H1 (cell line): ENCODE measurements around the gene AMZ1. TPM values are rescaled to one million over a fixed set of nuclear protein-coding genes. Genes with fewer than 3 reads are reported as not detected.

Experiments used
- CTCF ChIA-PET: fragments of 300-600 bp; sonication (Branson Sonifier 250); formaldehyde crosslinking; loops from one replicate; lab custom pipeline; 2021; ENCODE audit not compliant: partially characterized antibody; lab: Charles Lee
- POLR2A ChIA-PET: fragments of 300-600 bp; sonication (Branson Sonifier 250); formaldehyde crosslinking; loops from one replicate; lab custom pipeline; 2021; ENCODE audit warnings: inconsistent platforms; ENCODE audit not compliant: partially characterized antibody; lab: Charles Lee
- DNase-seq, 2 experiments: peaks; one replicate each; pipeline versions ENCODE4 v3.0.0 to v3.0.0-alpha.2; 2010 to 2022; ENCODE audit warnings: low spot score in 2 of 2, low read depth in 1 of 2, mixed read lengths in 1 of 2
- FAIRE-seq: peaks from 2 replicates; lab custom pipeline; 2011; peaks lifted over from hg19 to GRCh38; lab: Jason Lieb, UNC
- H2AFZ ChIP-seq: 2 replicates; pipeline ENCODE4 v1.8.1; 2012; ENCODE audit warnings: low read length, inconsistent platforms
- H2AK5ac ChIP-seq: 2 replicates; pipeline ENCODE4 v1.6.1; 2013; ENCODE audit warnings: low read depth, low read length
- H2BK120ac ChIP-seq: replicated peaks from 2 replicates; pipeline ENCODE3; 2013; ENCODE audit warnings: low read depth, low read length, inconsistent platforms
- H2BK12ac ChIP-seq: 2 replicates; pipeline ENCODE4 v1.6.1; 2013; ENCODE audit warnings: low read depth, low read length
- H2BK15ac ChIP-seq: 2 replicates; pipeline ENCODE4 v1.6.1; 2013; ENCODE audit warnings: low read length
- H2BK20ac ChIP-seq: 2 replicates; pipeline ENCODE4 v1.6.1; 2013; ENCODE audit warnings: low read length
- H2BK5ac ChIP-seq: 2 replicates; pipeline ENCODE4 v1.6.1; 2013; ENCODE audit warnings: low read depth, low read length
- H3K14ac ChIP-seq: 2 replicates; pipeline ENCODE4 v1.6.1; 2013; ENCODE audit warnings: inconsistent platforms; ENCODE audit not compliant: insufficient read length
- H3K18ac ChIP-seq: 2 replicates; pipeline ENCODE4 v1.6.1; 2013; ENCODE audit warnings: low read length; ENCODE audit errors: extremely low read depth
- H3K23ac ChIP-seq: 2 replicates; pipeline ENCODE4 v1.6.1; 2013; ENCODE audit warnings: inconsistent platforms; ENCODE audit not compliant: insufficient read length
- H3K23me2 ChIP-seq: 2 replicates; pipeline ENCODE4 v1.6.1; 2013; ENCODE audit warnings: low read depth, low read length
- H3K27ac ChIP-seq: 2 replicates; pipeline ENCODE4 v1.6.1; 2011; ENCODE audit warnings: low read depth, low read length, inconsistent platforms
- H3K27me3 ChIP-seq, 4 experiments: replicated peaks in 1 of 4; 1 replicate in 1 of 4; 2 replicates in 3 of 4; pipeline versions ENCODE4 v1.6.1 to v1.8.1; 2011 to 2013; ENCODE audit warnings: low read length in 3 of 4, mild to moderate bottlenecking in 3 of 4, inconsistent platforms in 2 of 4, mixed read lengths in 2 of 4, moderate library complexity in 1 of 4; ENCODE audit not compliant: control insufficient read depth in 3 of 4, insufficient read depth in 3 of 4; ENCODE audit errors: extremely low read depth in 1 of 4
- H3K36me3 ChIP-seq, 4 experiments: 2 replicates each; pipeline versions ENCODE4 v1.6.1 to v1.8.1; 2011 to 2013; ENCODE audit warnings: mild to moderate bottlenecking in 4 of 4, low read length in 3 of 4, moderate library complexity in 2 of 4, control low read depth in 1 of 4, inconsistent platforms in 1 of 4; ENCODE audit not compliant: insufficient read depth in 4 of 4, control insufficient read depth in 2 of 4
- H3K4ac ChIP-seq: replicated peaks from 2 replicates; pipeline ENCODE3; 2013; ENCODE audit warnings: low read length, low read depth, mixed read lengths, inconsistent platforms; ENCODE audit not compliant: insufficient read length
- H3K4me1 ChIP-seq, 4 experiments: replicated peaks in 1 of 4; 1 replicate in 1 of 4; 2 replicates in 3 of 4; pipeline versions ENCODE4 v1.6.1 to v1.8.1; 2011 to 2013; ENCODE audit warnings: low read length in 3 of 4, inconsistent platforms in 2 of 4, mixed read lengths in 1 of 4; ENCODE audit not compliant: insufficient read depth in 4 of 4, control insufficient read depth in 3 of 4
- H3K4me2 ChIP-seq, 2 experiments: 2 replicates each; pipeline versions ENCODE4 v1.6.1 to v1.8.1; 2011 to 2013; ENCODE audit warnings: low read depth in 2 of 2, low read length in 2 of 2, control low read depth in 1 of 2, inconsistent platforms in 1 of 2, mild to moderate bottlenecking in 1 of 2; ENCODE audit not compliant: insufficient read depth in 1 of 2
- H3K4me3 ChIP-seq, 4 experiments: fragments of 200-600, 300-600 bp in 1 of 4; sonication (generic), shearing (Covaris generic), sonication (Bioruptor Twin) in 1 of 4; 2 replicates each; pipeline versions ENCODE4 v1.5.1 to v1.8.1; 2011 to 2016; ENCODE audit warnings: low read length in 4 of 4, low read depth in 3 of 4, control low read depth in 2 of 4, inconsistent platforms in 2 of 4, mild to moderate bottlenecking in 2 of 4, mixed read lengths in 1 of 4, moderate library complexity in 1 of 4; ENCODE audit not compliant: insufficient read depth in 2 of 4; ENCODE audit errors: extremely low read depth in 1 of 4
- H3K56ac ChIP-seq: replicated peaks from 2 replicates; pipeline ENCODE3; 2013; ENCODE audit warnings: low read depth, mild to moderate bottlenecking, mixed read lengths, low read length, inconsistent platforms; ENCODE audit not compliant: insufficient read length
- H3K79me1 ChIP-seq: 2 replicates; pipeline ENCODE4 v1.6.1; 2013; ENCODE audit warnings: low read depth, low read length, control low read depth
- H3K79me2 ChIP-seq, 2 experiments: 2 replicates each; pipeline versions ENCODE4 v1.6.1 to v1.8.1; 2012 to 2013; ENCODE audit warnings: low read length in 2 of 2, mild to moderate bottlenecking in 2 of 2, inconsistent platforms in 1 of 2; ENCODE audit not compliant: insufficient read depth in 2 of 2, control insufficient read depth in 1 of 2
- H3K9ac ChIP-seq, 4 experiments: replicated peaks in 1 of 4; 1 replicate in 1 of 4; 2 replicates in 3 of 4; pipeline versions ENCODE4 v1.6.1 to v1.8.1; 2011 to 2013; ENCODE audit warnings: low read depth in 3 of 4, low read length in 3 of 4, control low read depth in 2 of 4, mild to moderate bottlenecking in 2 of 4, moderate library complexity in 2 of 4, inconsistent platforms in 1 of 4; ENCODE audit errors: extremely low read depth in 1 of 4
- H3K9me3 ChIP-seq, 2 experiments: 2 replicates each; pipeline versions ENCODE4 v1.6.1 to v1.8.1; 2012 to 2013; ENCODE audit warnings: mild to moderate bottlenecking in 2 of 2, moderate library complexity in 2 of 2, control low read depth in 1 of 2, inconsistent platforms in 1 of 2, low read depth in 1 of 2, low read length in 1 of 2, mixed read lengths in 1 of 2; ENCODE audit not compliant: insufficient read depth in 2 of 2
- H4K20me1 ChIP-seq, 2 experiments: replicated peaks in 1 of 2; 2 replicates each; pipeline versions ENCODE3 to v1.8.1; 2011 to 2013; ENCODE audit warnings: inconsistent platforms in 2 of 2, low read length in 2 of 2, mild to moderate bottlenecking in 1 of 2; ENCODE audit not compliant: insufficient read depth in 2 of 2, control insufficient read depth in 1 of 2
- H4K5ac ChIP-seq: 2 replicates; pipeline ENCODE4 v1.6.1; 2013; ENCODE audit warnings: low read length, low read depth, mixed read lengths, inconsistent platforms; ENCODE audit not compliant: insufficient read length
- H4K8ac ChIP-seq: 2 replicates; pipeline ENCODE4 v1.8.0; 2013; ENCODE audit warnings: mild to moderate bottlenecking, moderate library complexity, low read length, inconsistent platforms; ENCODE audit not compliant: insufficient read depth; ENCODE audit errors: extremely low read depth
- H4K91ac ChIP-seq: replicated peaks from 2 replicates; pipeline ENCODE3; 2013; ENCODE audit warnings: low read length, mixed read lengths, inconsistent platforms; ENCODE audit not compliant: insufficient read length
- ASH2L ChIP-seq: fragments of 200-600, 300-600 bp; sonication (generic); IDR thresholded peaks from one replicate; pipeline ENCODE4 v1.7.1; 2017; ENCODE audit warnings: low read length
- CREB1 ChIP-seq: IDR thresholded peaks from 2 replicates; pipeline ENCODE4 v1.6.1; 2012; ENCODE audit warnings: inconsistent platforms
- GABPA ChIP-seq: IDR thresholded peaks from 2 replicates; pipeline ENCODE4 v1.6.1; 2011; ENCODE audit warnings: mild to moderate bottlenecking, low read length, moderate library complexity, borderline replicate concordance; ENCODE audit not compliant: insufficient read depth
- RAD21 ChIP-seq, 2 experiments: IDR thresholded peaks in 1 of 2; conservative IDR thresholded peaks in 1 of 2; 2 replicates each; pipeline ENCODE4 v1.6.1; 2011; ENCODE audit warnings: low read depth in 2 of 2, low read length in 2 of 2, improper control_type of control experiment in 1 of 2, inconsistent platforms in 1 of 2, mild to moderate bottlenecking in 1 of 2, moderate library complexity in 1 of 2
- TAF1 ChIP-seq: IDR thresholded peaks from 2 replicates; pipeline ENCODE4 v1.6.1; 2011; ENCODE audit warnings: mild to moderate bottlenecking, low read depth, low read length
- WGBS, 2 experiments: shearing (Covaris generic) in 1 of 2; methylation state at CpG; one replicate each; pipeline versions ENCODE4 v1.1.6 to v1.1.7; 2013 to 2015; ENCODE audit warnings: low lambda C conversion rate in 2 of 2, mixed read lengths in 2 of 2, inconsistent platforms in 1 of 2, low coverage in 1 of 2, missing lambda C conversion rate in 1 of 2; ENCODE audit not compliant: insufficient replicate concordance in 2 of 2, insufficient coverage in 1 of 2, insufficient read length in 1 of 2; ENCODE audit errors: extremely low coverage in 1 of 2, missing lambda C conversion rate in 1 of 2; 5-methylcytosine and 5-hydroxymethylcytosine counted together
- polyA plus RNA-seq, 7 experiments: library from polyadenylated mRNA; depleted of rRNA in 3 of 7; stranded (reverse) in 5 of 7; unstranded in 2 of 7; fragments of >200 nt in 5 of 7; fragments of 200-250 nt in 2 of 7; gene quantifications; 1 replicate in 5 of 7; 2 replicates in 1 of 7; 4 replicates in 1 of 7; pipeline versions ENCODE4 v1.2.1 to v1.2.3, GENCODE V29; 2011 to 2013; ENCODE audit warnings: missing spikeins in 2 of 7, mixed read lengths in 2 of 7
- total RNA-seq: library from RNA; stranded (reverse); fragmentation: NEBNext Ultra II Directional; extraction: Animal tissue kit (Norgen Biotek cat#: 25700); gene quantifications from 2 replicates; pipeline ENCODE4 v1.2.1, GENCODE V29; 2021
- TF ChIP-seq, protein P1 (sequence below), 3 experiments: IDR thresholded peaks; 1 replicate in 2 of 3; 2 replicates in 1 of 3; pipeline versions ENCODE4 v1.5.1 to v1.6.1; 2011; ENCODE audit warnings: low read length in 3 of 3, mild to moderate bottlenecking in 3 of 3, inconsistent platforms in 2 of 3, low read depth in 1 of 3, moderate library complexity in 1 of 3; ENCODE audit not compliant: insufficient read depth in 1 of 3; ENCODE audit errors: control extremely low read depth in 1 of 3
- TF ChIP-seq, protein P2 (sequence below): IDR thresholded peaks from 2 replicates; pipeline ENCODE4 v1.6.1; 2012; ENCODE audit warnings: inconsistent platforms

The AMZ1 gene
- total and polyA plus RNA-seq, 2 of the 8 experiments (the other 6 are each of a cell fraction or from before 2014, with no cell fraction given) = 0.59 to 1.4 TPM

DNA sequence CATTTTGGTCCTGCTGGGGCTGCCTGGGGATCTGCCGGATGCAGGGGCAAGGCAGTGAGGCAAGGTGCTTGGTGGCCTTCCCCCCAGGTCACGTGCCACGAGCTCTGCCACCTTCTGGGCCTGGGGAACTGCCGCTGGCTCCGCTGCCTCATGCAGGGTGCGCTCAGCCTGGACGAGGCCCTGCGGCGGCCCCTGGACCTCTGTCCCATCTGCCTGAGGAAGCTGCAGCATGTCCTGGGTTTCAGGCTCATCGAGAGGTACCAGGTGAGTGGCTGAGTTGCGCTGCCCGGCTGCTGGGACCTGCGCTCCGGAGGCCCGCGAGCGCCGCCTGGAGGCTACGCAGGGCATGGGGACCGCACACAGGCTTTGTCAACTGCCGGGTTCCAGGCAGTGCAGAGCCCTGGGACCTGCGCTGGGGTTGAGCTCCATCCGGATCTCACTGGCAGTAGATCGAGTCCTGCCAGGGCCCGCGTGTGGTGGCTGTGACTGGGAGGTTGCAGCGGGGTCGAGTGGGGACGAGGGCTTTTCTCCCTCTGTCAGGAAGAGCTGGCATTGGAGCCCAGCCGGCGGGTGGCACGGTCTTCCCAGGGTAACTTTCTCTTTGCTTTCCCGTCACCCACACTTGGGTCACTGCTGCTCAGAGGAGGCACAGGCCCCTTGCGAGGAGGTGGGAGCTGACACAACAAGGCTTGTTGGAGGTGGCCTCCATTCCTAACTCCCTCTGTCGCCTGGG is 21.7 kb downstream of the AMZ1 start:
- no peaks in the 10 kb centered on the region for H3K27me3 ChIP-seq
- H3K4me2 ChIP-seq = peak overlapping the region in 1 of 2 experiments; percentile 44; a peak in 1 of 4 replicates
- no peak overlapping the region; the same call in 1 of the 2 replicates for H2BK5ac ChIP-seq
- no peak overlapping the region for H3K4me3 ChIP-seq
- H3K18ac ChIP-seq = no peak overlapping the region
- H3K23me2 ChIP-seq = no peaks in the 10 kb centered on the region
- no peaks in the 10 kb centered on the region; a peak in 1 of 8 replicates for H3K36me3 ChIP-seq
- ChIA-PET CTCF (interaction anchor here (0.5 to 9.1 kb wide), 50 partner anchors 10 to 489 kb away, joined by 3 to 125 read pairs (median 4); partner anchors contain the start of gene AMZ1), POLR2A (interaction anchor here (1.1 to 2.0 kb wide), 6 partner anchors 9 to 209 kb away, joined by 3 to 6 read pairs (median 5); no protein-coding TSS in a partner anchor)
- H4K91ac ChIP-seq = peak overlapping the region; percentile 72
- no peak overlapping the region for H3K56ac ChIP-seq
- peaks cover 1 to 3% of the 10 kb centered on the region in 2 experiments for H4K20me1 ChIP-seq
- H4K8ac ChIP-seq = peak overlapping the region; percentile 71; the same call in 1 of the 2 replicates
- no peak overlapping the region for H3K9ac ChIP-seq
- no peaks in the 10 kb centered on the region for H3K9me3 ChIP-seq
- 30% methylated on average over 32 of the region's 35 CpGs; no CpG with 5 or more reads in 1 of the 2 experiments for WGBS, 2 experiments
- H3K27ac ChIP-seq = no peak overlapping the region
- H2BK20ac ChIP-seq = no peak overlapping the region
- no peak overlapping the region for H4K5ac ChIP-seq
- no peaks in the 10 kb centered on the region for H3K79me1 ChIP-seq
- H2AK5ac ChIP-seq = no peak overlapping the region
- no peaks in the 10 kb centered on the region for H3K79me2 ChIP-seq
- FAIRE-seq = no peak
- H2BK15ac ChIP-seq = no peak overlapping the region
- H3K14ac ChIP-seq = no peak overlapping the region
- no peak overlapping the region for H3K4ac ChIP-seq
- H3K23ac ChIP-seq = no peak overlapping the region
- H2BK120ac ChIP-seq = no peak overlapping the region
- H2BK12ac ChIP-seq = peak overlapping the region; percentile 27; the same call in 1 of the 2 replicates
- peak; percentile 90 to 93 for DNase-seq
- H3K4me1 ChIP-seq = peaks cover 0 to 5% (median under 1%) of the 10 kb centered on the region in 4 experiments; a peak in 2 of 7 replicates
- H2AFZ ChIP-seq = no peak overlapping the region
- TF ChIP-seq, protein P1, sequence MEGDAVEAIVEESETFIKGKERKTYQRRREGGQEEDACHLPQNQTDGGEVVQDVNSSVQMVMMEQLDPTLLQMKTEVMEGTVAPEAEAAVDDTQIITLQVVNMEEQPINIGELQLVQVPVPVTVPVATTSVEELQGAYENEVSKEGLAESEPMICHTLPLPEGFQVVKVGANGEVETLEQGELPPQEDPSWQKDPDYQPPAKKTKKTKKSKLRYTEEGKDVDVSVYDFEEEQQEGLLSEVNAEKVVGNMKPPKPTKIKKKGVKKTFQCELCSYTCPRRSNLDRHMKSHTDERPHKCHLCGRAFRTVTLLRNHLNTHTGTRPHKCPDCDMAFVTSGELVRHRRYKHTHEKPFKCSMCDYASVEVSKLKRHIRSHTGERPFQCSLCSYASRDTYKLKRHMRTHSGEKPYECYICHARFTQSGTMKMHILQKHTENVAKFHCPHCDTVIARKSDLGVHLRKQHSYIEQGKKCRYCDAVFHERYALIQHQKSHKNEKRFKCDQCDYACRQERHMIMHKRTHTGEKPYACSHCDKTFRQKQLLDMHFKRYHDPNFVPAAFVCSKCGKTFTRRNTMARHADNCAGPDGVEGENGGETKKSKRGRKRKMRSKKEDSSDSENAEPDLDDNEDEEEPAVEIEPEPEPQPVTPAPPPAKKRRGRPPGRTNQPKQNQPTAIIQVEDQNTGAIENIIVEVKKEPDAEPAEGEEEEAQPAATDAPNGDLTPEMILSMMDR (IDR thresholded peaks at IDR 0.05; ENCODE audit: control extremely low read depth in 1 of 3, insufficient read depth in 1 of 3, low read depth in 1 of 3, low read length in 3 of 3) = peak in 2 of 3 experiments; percentile 97 to 99; a peak in 3 of 4 replicates
- TF ChIP-seq GABPA (0 out of 2 replicates have a peak, but pooled peaks have one; percentile 78), ASH2L (peak; percentile 26), RAD21 (IDR thresholded peaks at IDR 0.05 in 1 of 2, conservative IDR thresholded peaks at IDR 0.05 in 1 of 2; ENCODE audit: low read depth in 2 of 2, low read length in 2 of 2) (peak; percentile 88 to 92), TAF1 (0 out of 2 replicates have a peak, but pooled peaks have one; percentile 3), CREB1 (peak; percentile 55; the same call in 1 of the 2 replicates)
- TF ChIP-seq, protein P2, sequence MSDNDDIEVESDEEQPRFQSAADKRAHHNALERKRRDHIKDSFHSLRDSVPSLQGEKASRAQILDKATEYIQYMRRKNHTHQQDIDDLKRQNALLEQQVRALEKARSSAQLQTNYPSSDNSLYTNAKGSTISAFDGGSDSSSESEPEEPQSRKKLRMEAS = peak; percentile 69
